ENCODE data around the gene SRPRB. TPM values are rescaled to one million over a fixed set of nuclear protein-coding genes. Genes with fewer than 3 reads are reported as not detected.

The SRPRB gene
- total and polyA plus RNA-seq, 2 donors (not counting 3 experiments of a cell fraction or from before 2014, with no cell fraction given), result 22.7 to 69.2 TPM

DNA sequence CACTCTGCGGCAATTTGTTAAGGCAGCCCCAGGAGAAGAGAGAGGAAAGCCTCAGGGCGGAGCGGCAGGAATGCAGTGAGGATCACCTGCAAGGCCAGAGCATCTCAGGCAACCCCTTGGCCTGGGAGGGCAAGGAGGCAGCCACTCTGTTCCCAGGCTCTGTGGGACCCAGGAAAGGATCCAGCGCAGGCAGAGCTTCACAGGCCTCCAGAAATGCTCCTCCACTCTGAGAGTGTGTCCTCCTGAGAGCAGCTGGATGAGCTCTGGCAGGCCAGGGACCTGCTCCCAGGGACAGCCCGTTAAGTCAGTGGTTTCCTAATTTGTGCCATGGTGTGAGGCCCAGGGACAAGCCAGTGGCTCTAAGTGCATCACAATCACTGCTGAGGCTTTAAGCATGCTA lies 54.9 kb downstream of the SRPRB start:
- no peaks in the 10 kb centered on the region for H4K20me1 ChIP-seq (replicated peaks; ENCODE audit: control insufficient read depth, extremely low read depth, insufficient read depth, low read length)
- no peak overlapping the region for H2AFZ ChIP-seq (ENCODE audit: low read depth, low read length)
- FAIRE-seq (no peak), DNase-seq (ENCODE audit: low read depth, low spot score) (no peak)
- H3K36me3 ChIP-seq (ENCODE audit: control insufficient read depth in 2 of 2, extremely low read depth in 1 of 2, insufficient read depth in 2 of 2, low read length in 2 of 2), result no peaks in the 10 kb centered on the region
- H3K4me1 ChIP-seq (ENCODE audit: control insufficient read depth, extremely low read depth, insufficient read depth, low read length), result no peaks in the 10 kb centered on the region
- no peak overlapping the region for H3K4me3 ChIP-seq (replicated peaks in 1 of 3; ENCODE audit: insufficient read depth in 1 of 3, low read depth in 1 of 3, low read length in 3 of 3)
- H3K9ac ChIP-seq (replicated peaks; ENCODE audit: extremely low read depth, insufficient read depth, low read length), result no peak overlapping the region
- no peaks in the 10 kb centered on the region for H3K27me3 ChIP-seq (ENCODE audit: control insufficient read depth in 2 of 2, insufficient read depth in 2 of 2, low read length in 2 of 2)
- no peak overlapping the region for H3K27ac ChIP-seq (ENCODE audit: insufficient read depth, low read depth, low read length)
- no peak overlapping the region for H3K4me2 ChIP-seq (ENCODE audit: insufficient read depth, low read length)
- intact Hi-C loops (cut with micrococcal nuclease), result no loop called here
- POLR2A ChIA-PET, result no interaction called here
- no peaks in the 10 kb centered on the region for H3K9me1 ChIP-seq (replicated peaks; ENCODE audit: control insufficient read depth, extremely low read depth, insufficient read depth, low read length)
- dilution Hi-C loops (cut with MboI; ENCODE audit: extremely low pct_ligation_motif_present, low sequenced_read_pairs), result no loop called here
- no TSS peak for BruUV-seq (replicated peaks)
- H3K9me3 ChIP-seq (replicated peaks; ENCODE audit: control insufficient read depth, insufficient read depth, low read length), result no peaks in the 10 kb centered on the region
- H3K79me2 ChIP-seq (ENCODE audit: control insufficient read depth, insufficient read depth, low read length), result no peaks in the 10 kb centered on the region
- CTCF ChIA-PET, result no interaction called here
- TF ChIP-seq FOS (IDR thresholded peaks at IDR 0.05; ENCODE audit: borderline replicate concordance, insufficient read depth, low read length), result no peak
- TF ChIP-seq POLR2AphosphoS5 (IDR thresholded peaks at IDR 0.05; ENCODE audit: insufficient read depth, low read depth, low read length), result no peak
- TF ChIP-seq POLR2A (IDR thresholded peaks at IDR 0.05; ENCODE audit: low read depth, low read length), result no peak
- no peak for TF ChIP-seq JUN (IDR thresholded peaks at IDR 0.05; ENCODE audit: borderline replicate concordance, insufficient read depth, insufficient read length, low read depth)
- TF ChIP-seq MAX (IDR thresholded peaks at IDR 0.05; ENCODE audit: insufficient read depth, insufficient read length), result no peak
- TF ChIP-seq CTCF (IDR thresholded peaks at IDR 0.05; ENCODE audit: extremely low read depth in 1 of 2, insufficient read depth in 1 of 2, low read depth in 1 of 2, low read length in 2 of 2), result no peak
- no peak for TF ChIP-seq GATA2 (IDR thresholded peaks at IDR 0.05; ENCODE audit: insufficient read depth, insufficient read length, low read depth, low read length)
- no peak for TF ChIP-seq EZH2 (IDR thresholded peaks at IDR 0.05; ENCODE audit: borderline replicate concordance, low read depth, low read length, severe bottlenecking)
